ENCODE results near the gene C12orf42.

GRCh38 chr12:103269946-103270345, 225.8 kb downstream of the C12orf42 start:
- TF ChIP-seq CTCF (IDR thresholded peaks at IDR 0.05) (no peak), POLR2A (IDR thresholded peaks at IDR 0.05) (no peak), EP300 (IDR thresholded peaks at IDR 0.05) (no peak)

All from tibial nerve (tissue), 4 donors.